ENCODE measurements around the gene ANKRD39. TPM values are rescaled to one million over a fixed set of nuclear protein-coding genes. Genes with fewer than 3 reads are reported as not detected.

Gene ANKRD39
- total and polyA plus RNA-seq, 9 of the 15 experiments (the other 6 are each of a cell fraction or from before 2014, with no cell fraction given) = 8.2 to 33.1 (median 23.8) TPM

DNA sequence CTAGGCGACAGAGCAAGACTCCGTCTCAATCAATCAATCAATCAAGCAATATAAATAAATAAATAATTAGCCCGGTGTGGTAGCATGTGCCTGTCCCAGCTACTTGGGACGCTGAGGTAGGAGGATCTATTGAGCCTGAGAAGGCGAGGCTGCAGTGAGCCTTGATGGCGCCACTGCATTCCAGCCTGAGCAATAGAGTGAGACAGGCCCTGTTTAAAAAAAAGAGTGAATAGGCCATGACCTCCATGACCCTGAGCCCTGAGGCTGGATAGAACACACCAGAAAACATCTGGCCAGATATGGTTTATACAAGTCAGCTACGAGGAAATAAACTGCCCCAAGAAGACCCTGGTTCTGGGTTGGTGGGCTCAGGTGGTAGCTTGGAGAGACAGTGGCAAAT is 32.4 kb upstream of the ANKRD39 start (continued):
- TF ChIP-seq, protein P1, sequence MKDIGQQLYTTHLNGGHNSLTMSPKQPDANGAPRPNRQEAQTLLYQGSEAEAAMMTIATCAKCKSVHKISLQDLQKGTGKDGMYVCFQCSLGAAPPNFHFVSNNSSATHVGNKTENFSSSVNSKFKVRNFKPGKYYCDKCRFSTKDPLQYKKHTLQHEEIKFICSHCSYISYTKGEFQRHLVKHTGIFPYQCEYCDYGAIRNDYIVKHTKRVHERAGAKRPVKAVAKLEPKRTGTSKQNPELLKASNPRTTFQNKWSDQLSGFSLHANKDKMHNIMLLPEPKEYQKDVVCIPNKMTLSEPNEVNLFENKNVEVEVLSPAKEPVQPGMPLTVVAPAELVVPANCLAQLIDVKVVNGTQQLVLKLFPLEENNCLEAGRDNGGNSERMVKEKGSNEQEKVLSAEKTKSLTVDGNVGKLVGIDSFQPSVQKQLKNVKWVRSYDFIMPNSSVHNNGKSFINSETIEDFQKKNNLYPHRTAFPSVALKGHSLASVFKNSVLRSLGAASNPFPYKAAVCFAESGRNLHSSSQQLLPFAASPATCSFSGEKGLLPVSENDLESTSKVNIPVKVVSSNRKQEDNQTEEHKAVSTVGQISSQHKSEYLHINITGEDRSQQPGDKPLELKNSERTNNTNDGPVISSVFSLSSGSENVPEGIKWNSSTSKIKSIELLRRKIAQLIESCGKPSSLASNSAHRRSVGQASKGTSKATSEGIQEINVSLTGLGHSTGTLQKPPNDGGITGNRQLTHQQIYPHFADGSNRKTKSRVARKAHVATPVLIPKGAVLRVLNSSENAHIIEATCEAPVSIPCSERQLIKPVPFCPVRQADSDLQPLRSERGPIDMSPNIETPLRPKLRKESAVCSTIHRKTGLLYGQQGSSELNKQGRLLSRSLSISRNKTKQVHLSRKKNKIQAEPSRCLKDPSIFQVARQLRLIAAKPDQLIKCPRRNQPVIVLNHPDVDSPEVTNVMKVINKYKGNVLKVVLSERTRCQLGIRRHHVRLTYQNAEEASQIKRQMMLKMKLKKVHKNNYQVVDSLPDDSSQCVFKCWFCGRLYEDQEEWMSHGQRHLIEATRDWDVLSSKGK (CRISPR knock-in tag; IDR thresholded peaks at IDR 0.05) = no peak
- TF ChIP-seq PTBP1 (IDR thresholded peaks at IDR 0.05; ENCODE audit: low read depth, low read length) = no peak
- no peak for TF ChIP-seq CHD2 (IDR thresholded peaks at IDR 0.05; ENCODE audit: low read depth, low read length)
- no peak for TF ChIP-seq RBM22 (IDR thresholded peaks at IDR 0.05; ENCODE audit: low read depth, low read length, poor library complexity, severe bottlenecking)
- no peak for TF ChIP-seq CTBP1 (IDR thresholded peaks at IDR 0.05; ENCODE audit: borderline replicate concordance)
- TF ChIP-seq POLR2G (IDR thresholded peaks at IDR 0.05; ENCODE audit: low read depth, low read length) = no peak
- no peak for TF ChIP-seq NR2C1 (IDR thresholded peaks at IDR 0.05)
- TF ChIP-seq NR2C1 (tag; IDR thresholded peaks at IDR 0.05) = no peak
- no peak for TF ChIP-seq ZNF143 (CRISPR knock-in tag; IDR thresholded peaks at IDR 0.05)
- TF ChIP-seq, protein P2, sequence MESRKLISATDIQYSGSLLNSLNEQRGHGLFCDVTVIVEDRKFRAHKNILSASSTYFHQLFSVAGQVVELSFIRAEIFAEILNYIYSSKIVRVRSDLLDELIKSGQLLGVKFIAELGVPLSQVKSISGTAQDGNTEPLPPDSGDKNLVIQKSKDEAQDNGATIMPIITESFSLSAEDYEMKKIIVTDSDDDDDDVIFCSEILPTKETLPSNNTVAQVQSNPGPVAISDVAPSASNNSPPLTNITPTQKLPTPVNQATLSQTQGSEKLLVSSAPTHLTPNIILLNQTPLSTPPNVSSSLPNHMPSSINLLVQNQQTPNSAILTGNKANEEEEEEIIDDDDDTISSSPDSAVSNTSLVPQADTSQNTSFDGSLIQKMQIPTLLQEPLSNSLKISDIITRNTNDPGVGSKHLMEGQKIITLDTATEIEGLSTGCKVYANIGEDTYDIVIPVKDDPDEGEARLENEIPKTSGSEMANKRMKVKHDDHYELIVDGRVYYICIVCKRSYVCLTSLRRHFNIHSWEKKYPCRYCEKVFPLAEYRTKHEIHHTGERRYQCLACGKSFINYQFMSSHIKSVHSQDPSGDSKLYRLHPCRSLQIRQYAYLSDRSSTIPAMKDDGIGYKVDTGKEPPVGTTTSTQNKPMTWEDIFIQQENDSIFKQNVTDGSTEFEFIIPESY (CRISPR knock-in tag; IDR thresholded peaks at IDR 0.05) = peak; percentile 91
- TF ChIP-seq, protein P3, sequence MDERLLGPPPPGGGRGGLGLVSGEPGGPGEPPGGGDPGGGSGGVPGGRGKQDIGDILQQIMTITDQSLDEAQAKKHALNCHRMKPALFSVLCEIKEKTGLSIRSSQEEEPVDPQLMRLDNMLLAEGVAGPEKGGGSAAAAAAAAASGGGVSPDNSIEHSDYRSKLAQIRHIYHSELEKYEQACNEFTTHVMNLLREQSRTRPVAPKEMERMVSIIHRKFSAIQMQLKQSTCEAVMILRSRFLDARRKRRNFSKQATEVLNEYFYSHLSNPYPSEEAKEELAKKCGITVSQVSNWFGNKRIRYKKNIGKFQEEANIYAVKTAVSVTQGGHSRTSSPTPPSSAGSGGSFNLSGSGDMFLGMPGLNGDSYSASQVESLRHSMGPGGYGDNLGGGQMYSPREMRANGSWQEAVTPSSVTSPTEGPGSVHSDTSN (CRISPR knock-in tag; IDR thresholded peaks at IDR 0.05; ENCODE audit: low read depth) = no peak
- TF ChIP-seq, protein P3 (tag; conservative IDR thresholded peaks at IDR 0.05; ENCODE audit: low read depth) = no peak
- TF ChIP-seq, protein P4, sequence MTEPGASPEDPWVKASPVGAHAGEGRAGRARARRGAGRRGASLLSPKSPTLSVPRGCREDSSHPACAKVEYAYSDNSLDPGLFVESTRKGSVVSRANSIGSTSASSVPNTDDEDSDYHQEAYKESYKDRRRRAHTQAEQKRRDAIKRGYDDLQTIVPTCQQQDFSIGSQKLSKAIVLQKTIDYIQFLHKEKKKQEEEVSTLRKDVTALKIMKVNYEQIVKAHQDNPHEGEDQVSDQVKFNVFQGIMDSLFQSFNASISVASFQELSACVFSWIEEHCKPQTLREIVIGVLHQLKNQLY (CRISPR knock-in tag; conservative IDR thresholded peaks at IDR 0.05) = no peak
- TF ChIP-seq MYNN (IDR thresholded peaks at IDR 0.05) = no peak
- TF ChIP-seq MYNN (CRISPR knock-in tag; IDR thresholded peaks at IDR 0.05) = no peak
- no peak for TF ChIP-seq MAZ (CRISPR knock-in tag; conservative IDR thresholded peaks at IDR 0.05 in 1 of 2, IDR thresholded peaks at IDR 0.05 in 1 of 2)
- TF ChIP-seq TGIF2 (CRISPR knock-in tag; IDR thresholded peaks at IDR 0.05) = no peak

All from K562 (cell line).